AG20443 (cell line): ENCODE measurements around the gene TRIM54.
A peak's percentile ranks its signal among the peaks of the same experiment; 100 is the strongest.
"Not testable (repeated sequence)": the region's sequence is repeated elsewhere in the genome, so short reads cannot be mapped to it uniquely, and the experiment has no call there.

Source experiments
- DNase-seq: peaks from one replicate; pipeline ENCODE4 v3.0.0; 2012; ENCODE audit warnings: low spot score, mixed read lengths

Gene TRIM54

DNA sequence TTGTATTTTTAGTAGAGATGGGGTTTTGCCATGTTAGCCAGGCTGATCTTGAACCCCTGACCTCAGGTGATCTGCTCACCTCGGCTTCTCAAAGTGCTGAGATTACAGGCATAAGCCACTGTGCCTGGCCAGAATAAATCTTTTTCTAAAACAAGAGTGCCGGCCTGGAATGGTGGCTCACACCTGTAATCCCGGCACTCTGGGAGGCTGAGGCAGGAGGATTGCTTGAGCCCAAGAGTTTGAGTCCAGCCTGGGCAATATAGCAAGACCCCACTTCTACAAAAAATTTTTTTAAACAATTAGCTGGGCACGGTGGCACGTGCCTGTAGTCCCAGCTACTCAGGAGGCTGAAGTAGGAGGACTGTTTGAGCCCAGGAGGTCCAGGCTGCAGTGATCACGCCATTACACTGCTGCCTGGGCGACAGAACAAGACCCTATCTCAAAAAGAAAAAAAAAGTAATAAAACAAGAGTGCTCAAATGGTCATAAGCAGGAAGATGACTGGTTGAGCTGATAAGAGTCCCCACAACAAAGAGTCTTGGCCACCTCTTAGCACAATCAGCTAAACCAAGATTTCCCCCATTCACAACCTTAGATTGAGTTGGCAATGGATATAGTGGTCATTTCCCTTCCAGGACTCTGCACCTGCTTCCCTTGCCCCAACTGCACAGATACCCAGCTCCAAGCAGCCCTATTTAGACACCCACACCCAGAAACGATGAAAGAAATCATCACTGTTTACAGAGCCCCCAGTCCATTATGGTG, 31.8 kb downstream of the TRIM54 start:
- no peak for DNase-seq

DNA sequence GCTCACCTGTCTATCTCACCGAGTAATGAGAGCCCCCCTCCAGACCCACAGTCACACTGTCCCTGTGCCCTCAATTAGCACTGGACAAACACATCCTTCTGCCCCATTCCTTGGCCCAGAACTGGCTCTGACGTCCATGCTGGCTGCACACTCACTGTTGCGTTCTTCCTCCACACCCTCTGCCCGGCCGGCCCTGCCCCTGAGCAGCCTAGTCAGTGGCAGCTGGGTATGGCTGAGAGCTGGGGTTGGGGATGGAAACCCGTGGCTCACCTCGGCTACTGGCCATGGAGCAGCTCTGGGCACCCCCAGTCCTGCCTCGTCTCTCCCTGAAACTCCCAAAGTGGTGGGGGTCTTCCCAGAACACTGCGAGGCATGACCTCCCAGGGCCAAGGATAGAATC, 32.5 kb downstream of the TRIM54 start:
- no peak for DNase-seq

DNA sequence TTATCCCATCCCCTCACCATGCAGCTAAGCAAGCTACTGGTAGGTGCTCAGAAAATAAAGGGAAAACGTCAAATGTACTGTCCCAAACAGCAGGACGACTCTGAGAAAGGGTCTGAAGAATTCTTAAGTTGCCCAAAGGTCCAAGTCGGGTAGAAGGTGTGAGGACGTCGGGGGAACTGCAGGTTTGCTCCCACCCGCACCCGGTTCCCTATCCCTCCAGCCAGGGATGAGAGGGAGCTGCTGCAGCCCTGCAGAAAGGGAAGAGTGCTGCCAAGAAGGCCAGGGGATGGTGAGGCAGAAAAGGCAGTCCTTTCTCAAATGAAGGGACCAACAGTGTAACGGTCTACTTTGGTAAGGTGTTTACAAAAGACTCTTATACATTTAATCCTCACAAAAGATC, 32.9 kb downstream of the TRIM54 start:
- no peak for DNase-seq

DNA sequence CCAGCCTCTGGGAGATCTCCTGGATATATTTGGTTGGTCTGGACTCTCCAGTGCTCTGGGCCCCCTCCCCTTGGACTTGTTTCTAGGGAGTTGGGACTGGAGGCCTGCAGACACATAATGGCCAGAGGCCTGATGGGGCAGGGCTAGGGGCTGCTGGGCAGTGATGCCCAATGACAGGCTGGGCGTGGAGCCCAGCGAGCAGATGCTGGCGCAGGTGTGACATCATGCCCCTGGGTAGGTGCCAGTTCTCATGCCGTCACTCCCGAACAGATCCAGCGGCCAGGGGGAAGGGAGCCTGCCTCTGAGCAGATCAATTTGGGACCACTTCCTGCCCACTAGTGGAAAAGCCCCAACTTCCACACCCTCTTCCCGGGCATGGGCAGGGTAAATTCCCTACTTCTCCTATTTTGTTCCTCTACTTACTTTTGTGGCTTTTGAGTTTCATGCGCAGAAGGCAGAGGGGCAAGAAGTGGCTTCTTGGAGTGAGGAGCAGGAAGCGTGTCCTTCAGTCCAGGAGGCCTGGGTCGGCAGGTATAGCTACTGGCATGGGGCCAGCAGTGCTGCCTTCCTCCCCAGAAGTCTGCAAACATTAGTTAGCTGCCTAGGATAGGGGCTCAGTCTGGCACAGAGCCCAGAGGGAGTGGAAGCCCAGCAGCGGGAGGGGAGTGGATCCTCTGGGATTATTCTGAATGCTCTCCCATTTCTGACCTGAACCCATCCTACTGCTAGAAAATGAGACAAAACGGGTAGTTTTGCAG, 34.6 kb downstream of the TRIM54 start:
- DNase-seq = no peak

DNA sequence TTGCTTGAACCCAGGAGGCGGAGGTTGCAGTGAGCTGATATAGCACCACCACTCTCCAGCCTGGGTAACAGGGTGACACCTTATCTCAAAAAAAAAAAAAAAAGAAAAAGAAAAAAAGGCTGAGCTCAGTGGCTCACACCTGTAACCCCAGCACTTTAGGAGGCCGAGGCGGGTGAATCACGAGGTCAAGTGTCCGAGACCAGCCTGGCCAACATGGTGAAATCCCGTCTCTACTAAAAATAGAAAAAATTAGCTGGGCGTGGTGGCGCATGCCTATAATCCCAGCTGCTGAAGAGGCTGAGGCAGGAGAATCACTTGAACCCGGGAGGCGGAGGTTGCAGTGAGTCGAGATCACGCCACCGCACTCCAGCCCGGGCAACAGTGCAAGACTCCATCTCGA, 37.6 kb downstream of the TRIM54 start:
- DNase-seq = not testable (repeated sequence)

DNA sequence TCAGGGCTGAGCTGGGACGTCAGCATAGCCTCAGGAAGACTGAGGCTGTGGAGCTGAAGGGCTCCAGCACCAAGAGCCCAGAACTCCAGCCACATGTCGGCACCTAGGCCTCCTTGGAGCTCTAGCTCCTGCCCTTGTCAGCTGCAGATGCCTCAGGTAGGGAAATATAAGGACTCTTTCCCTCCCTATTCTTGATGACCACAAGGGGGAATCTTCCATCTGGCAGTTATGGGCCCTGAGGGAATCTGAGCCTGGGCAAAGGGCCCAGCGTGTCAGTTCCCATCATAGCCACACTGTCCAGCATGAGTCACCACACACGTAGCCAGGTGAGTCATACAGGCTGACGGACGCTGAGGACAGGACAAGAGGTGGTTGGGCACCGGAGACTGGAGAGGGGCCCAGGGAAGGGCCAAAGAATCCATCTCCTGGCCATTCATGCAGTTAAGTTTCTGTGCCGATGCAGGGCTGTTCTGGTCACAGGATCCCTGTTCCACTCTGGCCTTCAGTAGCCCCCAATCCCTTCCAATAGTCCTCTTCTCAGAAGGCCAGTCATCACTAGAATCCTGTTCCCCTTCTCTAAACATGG, 38.8 kb downstream of the TRIM54 start:
- peak; percentile 95 for DNase-seq

DNA sequence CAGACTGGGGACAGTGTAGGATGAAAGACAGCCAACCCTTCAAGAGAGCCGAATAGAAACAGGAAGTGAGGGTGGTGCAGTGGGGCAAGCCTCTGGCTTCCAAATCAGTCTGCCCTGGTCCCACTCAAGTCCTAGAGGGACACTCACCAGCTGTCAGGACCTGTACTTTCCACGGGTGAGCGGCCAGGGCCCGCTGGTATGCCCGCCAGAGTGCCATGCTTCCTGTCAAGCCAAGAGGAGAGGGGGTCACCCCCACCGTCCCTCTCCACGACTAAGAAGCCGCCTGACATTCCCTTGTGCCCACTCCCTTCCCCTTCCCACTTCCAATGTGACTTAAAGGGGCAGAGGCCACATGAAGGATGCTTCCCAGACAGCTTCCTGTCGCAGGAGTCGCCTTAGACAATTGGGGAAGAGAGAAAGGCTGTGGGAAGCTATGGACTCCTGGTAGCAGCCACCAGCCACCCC, 40.1 kb downstream of the TRIM54 start:
- DNase-seq = peak; percentile 26

DNA sequence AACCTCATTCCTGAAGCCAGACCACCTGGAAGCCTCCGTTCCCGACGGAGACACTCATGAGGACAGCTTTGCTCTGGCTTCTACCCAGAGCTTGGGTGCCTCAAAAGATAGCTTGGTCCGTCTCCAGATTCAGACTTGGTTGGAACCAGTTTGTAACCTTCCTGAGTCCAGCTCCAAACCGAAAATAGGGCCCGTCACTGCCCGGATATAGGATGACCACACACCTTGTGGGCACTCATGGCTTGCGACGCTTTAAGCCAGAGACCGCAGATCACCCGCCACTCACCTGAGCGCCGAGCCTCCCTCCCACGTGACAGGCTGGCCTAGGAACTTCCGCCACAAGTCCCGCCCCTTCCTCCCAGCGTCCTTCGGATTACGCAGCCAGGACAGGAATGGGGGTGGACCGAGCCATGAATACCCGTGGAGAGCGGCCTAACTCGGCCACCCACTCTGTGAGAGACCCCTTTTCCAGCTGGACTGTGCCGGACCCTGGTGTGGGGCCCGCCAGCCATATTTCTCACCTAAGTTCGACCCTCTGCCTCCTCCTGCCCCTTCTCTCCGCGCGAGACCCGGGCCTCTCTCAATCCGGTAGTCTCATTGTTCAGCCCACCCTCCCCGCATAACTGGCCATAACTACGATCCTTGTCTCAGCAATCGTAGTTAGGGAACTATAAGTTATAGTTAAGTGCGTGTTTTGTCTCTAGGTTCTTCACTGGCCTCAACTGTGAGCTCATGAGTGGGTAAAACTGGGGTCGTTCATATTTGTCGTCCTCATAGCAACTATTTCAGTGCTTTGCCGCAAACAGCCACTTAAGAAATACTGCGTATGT, 40.8 kb downstream of the TRIM54 start, which contains the start of gene MPV17:
Gene MPV17 (minus strand): TSS at position 332 of the 830 bp plus-strand sequence. CDS start 580 bp downstream, outside the sequence.
- peak; percentile 97 for DNase-seq

DNA sequence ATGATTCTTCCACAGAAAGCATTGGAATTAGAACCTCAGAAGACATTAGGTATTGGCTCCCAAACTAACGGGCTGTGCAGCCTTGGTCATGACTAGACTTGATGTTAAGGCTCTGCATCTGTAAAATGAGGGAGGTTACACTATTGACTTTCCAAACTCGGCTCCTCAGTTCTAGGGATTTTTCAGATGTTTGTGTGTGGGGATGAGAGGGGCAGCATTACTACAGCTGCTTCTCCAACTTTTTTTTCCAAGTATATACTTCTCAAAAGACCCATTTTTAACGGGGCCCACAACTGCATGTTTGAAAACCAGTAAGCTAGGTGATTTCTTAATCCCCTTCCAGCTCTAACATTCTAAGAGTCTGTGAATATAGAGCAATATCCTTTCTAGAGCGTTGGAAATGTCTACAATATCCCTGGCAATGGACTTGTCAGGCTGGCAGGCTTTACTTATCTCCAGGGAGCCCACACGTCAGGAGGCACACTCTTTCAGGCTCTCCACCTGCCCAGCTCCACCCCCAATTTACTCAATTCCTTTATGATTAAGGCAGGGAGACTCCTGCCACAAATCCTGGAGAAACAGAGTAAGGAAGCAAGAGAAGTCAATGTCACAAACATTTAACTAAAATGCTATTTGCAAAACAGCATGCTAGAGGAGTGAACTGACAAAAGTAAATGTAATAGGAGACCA, 41.5 kb downstream of the TRIM54 start:
- no peak for DNase-seq

DNA sequence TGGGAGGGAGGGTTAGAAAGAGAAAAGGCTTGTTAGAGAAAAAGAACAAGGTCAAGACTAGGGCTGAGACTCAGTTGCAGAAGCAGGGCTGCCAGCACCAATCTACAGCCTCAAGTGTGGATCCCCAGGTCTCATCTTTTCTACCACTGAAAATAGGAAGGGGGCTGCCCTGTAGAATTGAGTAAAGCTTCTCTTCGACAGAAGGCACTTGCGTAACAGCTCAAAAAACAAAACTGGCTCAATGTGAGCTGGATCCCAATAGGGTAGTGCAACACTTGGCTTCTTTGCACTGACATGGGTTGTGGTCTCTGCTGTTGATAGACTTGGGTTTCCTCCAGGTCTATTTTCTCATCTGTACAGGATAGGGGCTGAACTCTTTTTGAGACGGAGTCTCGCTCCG, 42.5 kb downstream of the TRIM54 start:
- DNase-seq = no peak

DNA sequence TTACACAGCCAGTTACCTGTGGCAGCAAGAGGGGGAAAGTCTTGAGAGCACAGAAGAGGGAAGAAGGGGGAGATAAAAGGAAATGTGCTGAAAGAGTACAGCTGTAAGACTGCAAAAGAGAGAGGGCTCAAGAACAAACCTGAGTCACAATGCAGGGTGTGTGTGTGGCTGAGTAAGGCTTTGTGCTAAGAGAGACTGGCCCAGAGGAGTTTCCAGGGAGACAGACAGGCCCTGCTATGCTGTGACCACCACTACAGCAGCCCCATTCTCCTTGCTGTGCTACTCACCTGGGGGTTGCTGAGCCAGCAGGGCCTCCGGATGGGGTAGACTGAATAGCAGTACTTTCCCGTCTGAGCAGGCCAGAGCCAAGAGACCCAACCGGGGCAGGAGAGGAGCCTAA, 53.1 kb downstream of the TRIM54 start:
- DNase-seq = no peak

DNA sequence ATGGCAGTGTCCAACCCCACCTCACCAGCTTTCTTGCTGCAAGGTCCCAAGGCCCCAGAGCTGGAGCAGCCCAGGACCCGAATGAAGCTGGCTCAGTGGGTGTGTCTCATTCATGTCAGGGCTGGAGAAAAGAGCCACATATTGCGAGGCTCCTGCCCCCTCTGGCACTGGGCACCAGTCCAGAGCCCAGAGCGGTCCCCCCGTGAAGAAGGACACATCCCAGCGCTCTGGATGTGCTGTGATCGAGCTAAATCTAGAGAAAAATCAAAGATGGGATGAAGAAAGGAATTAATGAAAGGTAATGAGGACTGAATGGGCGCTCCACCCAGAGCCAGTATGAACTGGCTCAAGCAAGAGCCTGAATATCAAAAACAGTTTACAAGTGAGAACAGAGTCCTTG, 53.9 kb downstream of the TRIM54 start:
- no peak for DNase-seq

DNA sequence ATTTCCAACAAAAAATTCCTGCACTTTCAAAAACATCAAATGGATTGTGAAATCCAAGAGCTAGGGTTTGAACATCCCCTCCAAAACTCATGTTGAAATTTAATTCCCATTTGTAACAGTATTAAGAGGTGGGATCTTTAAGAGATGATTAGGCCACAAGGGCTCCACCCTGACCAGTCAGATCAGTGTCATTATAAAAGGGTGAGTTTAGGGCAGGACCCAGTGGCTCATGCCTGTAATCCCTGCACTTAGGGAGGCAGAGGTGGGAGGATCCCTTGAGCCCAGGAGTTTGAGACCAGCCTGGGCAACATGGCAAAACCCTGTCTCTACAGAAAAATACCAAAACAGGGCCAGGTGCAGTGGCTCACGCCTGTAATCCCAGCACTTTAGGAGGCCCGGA, 65.4 kb downstream of the TRIM54 start:
- DNase-seq = no peak

DNA sequence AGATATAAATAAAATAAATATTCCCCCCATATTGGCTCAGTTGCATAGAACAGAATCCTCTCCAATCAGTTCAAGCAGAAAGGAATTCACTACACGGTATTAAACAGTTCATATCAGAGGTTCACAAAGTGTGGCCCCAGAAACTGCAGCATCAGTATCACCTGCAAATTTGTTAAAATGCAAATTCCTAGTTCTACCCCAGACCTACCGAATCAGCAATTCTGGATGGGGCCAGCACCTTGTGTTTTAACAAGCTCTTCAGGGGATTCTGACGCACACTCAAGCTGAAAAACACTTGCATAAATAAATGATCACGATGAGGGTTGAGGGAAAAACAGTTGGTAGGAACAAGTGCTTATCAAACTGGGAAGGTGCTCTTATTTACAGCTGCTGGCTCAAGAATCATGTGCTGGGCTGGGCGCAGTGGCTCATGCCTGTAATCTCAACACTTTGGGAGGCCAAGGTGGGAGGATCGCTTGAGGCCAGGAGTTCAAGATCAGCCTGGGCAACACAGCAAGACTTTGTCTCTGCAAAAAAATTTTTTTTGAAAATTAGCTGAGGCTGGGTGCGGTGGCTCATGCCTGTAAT, 68.0 kb downstream of the TRIM54 start:
- DNase-seq = no peak

DNA sequence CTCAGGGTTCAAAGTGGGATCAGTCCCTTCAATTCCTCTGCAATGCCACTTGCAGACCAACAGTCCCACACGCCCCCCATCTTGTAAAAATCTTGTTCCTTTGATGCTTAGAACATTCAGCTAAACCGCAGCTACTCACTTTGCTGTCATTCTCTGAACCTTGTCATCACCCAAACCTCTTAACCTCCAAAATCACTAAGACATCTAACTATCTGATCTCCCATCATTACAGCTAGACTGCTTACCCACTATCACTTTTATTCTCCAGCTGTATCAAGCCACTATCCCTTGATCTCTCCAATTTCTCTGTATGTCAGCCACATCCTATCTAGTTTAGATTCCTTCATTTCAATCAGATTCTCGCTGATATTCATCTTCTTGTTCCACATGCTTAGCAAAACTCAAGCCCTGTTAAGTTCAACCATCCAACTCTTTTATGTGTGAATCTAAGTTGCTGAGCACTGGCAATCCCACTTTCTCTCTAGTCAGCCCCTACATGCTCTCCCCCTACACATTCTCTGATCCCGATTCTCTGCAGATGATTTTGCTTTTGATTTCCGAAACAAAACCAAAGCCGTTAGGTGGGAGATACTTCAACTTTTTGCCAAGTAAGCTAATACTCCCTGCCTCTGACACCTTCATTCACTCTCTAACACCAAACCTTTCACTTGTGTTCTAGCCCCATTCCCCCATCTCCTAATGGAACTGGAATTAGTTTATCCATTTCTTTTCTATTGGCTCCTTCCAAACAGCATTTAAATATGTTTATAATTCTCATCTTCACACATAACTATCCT, 69.8 kb downstream of the TRIM54 start:
- no peak for DNase-seq

DNA sequence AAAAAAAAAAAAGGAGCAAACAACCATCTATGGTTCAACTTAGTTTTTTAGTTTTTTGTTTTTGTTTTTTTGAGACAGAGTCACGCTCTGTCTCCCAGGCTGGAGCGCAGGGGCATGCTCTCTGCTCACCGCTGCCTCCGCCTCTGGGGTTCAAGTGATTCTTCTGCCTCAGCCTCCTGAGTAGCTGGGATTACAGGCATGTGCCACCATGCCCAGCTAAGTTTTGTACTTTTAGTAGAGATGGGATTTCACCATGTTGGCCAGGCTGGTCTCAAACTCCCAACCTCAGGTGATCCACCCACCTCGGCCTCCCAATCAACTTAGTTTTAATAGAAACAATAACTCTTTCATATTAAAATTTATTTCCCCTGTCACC, 71.1 kb downstream of the TRIM54 start:
- DNase-seq = not testable (repeated sequence)

DNA sequence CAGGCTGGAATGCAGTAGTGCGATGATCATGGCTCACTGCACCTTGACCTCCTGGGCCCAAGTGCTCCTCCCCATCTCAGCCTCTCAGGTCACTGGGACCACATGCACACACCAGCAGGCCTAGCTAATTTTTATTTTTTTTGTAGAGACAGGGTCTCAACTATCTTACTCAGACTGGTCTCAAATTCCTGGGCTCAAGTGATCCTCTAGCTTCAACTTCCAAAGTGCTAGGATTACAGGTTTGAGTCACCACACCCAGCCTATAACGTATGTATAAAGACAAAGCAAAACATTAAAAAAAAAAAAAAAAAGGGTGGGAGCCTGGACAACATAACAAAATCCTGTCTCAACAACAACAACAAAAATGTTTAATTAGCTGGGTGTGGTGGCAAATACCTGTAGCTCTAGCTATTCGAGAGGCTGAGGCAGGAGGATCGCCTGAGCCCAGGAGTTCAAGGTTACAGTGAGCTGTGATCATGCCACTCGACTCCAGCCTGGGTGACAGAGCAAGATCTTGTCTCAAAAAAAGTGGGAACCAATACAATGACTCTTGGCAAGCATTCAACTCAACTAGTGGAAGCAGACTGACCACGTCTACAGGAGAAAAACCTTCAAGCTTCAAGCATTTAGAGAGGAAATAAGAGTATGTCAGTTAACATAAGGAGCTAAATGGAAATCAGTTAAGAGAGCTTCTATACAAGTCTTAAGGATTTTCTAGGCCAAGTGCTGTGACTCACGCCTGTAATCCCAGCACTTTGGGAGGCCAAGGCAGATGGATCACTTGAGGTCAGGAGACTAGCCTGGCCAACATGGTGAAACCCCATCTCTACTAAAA, 71.8 kb downstream of the TRIM54 start:
- no peak for DNase-seq

DNA sequence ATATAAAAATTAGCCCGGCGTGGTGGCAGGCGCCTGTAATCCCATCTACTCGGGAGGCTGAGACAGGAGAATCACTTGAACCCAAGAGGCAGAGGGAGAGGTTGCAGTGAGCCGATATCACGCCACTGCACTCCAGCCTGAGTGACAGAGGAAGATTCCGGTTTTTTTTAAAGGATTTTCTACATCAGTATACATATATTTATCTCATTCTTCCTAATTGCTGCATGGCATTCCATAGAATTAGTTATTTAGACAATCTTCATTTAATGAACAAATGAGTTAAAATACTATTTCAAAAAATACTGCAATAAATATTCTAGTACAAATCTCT, 72.3 kb downstream of the TRIM54 start:
- no peak for DNase-seq

DNA sequence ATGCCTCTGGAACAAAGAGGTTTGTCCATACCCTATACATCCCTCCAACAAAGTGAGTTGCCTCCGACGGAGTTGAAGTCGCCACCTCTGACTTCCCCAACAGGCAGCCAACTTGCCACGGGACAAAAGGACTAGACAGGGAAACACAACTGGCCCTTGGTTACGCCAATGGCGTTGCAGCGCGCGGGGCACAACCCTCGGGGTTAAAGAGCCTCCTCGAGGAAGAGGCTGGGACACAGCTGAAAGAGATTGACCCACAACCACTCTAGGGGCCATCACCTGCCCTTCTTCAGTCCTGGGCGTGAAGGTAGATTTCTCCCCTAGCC, 73.8 kb downstream of the TRIM54 start:
- DNase-seq = peak; percentile 60
